GM12878 (cell line): ENCODE measurements around the gene TRPM3.

Experiments used
- BCL11A ChIP-seq: IDR thresholded peaks from 2 replicates; pipeline ENCODE4 v1.6.1; 2011; ENCODE audit warnings: low read depth, low read length
- CREM ChIP-seq: IDR thresholded peaks from 2 replicates; pipeline ENCODE4 v1.6.1; 2014; ENCODE audit warnings: antibody characterized with exemption, low read depth
- EZH2 ChIP-seq: IDR thresholded peaks from 2 replicates; pipeline ENCODE4 v1.6.1; 2012; ENCODE audit warnings: low read depth, mild to moderate bottlenecking, control low read depth, inconsistent platforms, low read length, borderline replicate concordance; ENCODE audit not compliant: control insufficient read depth
- JUND ChIP-seq: IDR thresholded peaks from 2 replicates; pipeline ENCODE4 v1.6.1; 2012; ENCODE audit warnings: low read depth, mild to moderate bottlenecking, low read length, improper control_type of control experiment, moderate library complexity
- MAX ChIP-seq: IDR thresholded peaks from 2 replicates; pipeline ENCODE4 v1.6.1; 2012; ENCODE audit warnings: low read depth, low read length, improper control_type of control experiment
- MEF2A ChIP-seq: IDR thresholded peaks from 2 replicates; pipeline ENCODE4 v1.6.1; 2011; ENCODE audit warnings: low read depth, mild to moderate bottlenecking, low read length, moderate library complexity; ENCODE audit not compliant: insufficient read depth
- POLR2A ChIP-seq: IDR thresholded peaks from 2 replicates; pipeline ENCODE4 v1.6.1; 2011; ENCODE audit warnings: low read depth, mild to moderate bottlenecking, low read length
- SMC3 ChIP-seq: IDR thresholded peaks from 2 replicates; pipeline ENCODE4 v1.6.1; 2011; ENCODE audit warnings: low read length, improper control_type of control experiment, borderline replicate concordance
- SP1 ChIP-seq: IDR thresholded peaks from one replicate; pipeline ENCODE4 v1.6.1; 2011; ENCODE audit warnings: low read depth, low read length
- STAT1 ChIP-seq: fragments of 450-650 bp; conservative IDR thresholded peaks from 2 replicates; pipeline ENCODE4 v1.6.1; 2014; ENCODE audit warnings: antibody characterized with exemption, mild to moderate bottlenecking
- YY1 ChIP-seq: IDR thresholded peaks from 2 replicates; pipeline ENCODE4 v1.6.1; 2011; ENCODE audit warnings: low read depth, mild to moderate bottlenecking, low read length
- ZNF384 ChIP-seq: IDR thresholded peaks from 2 replicates; pipeline ENCODE4 v1.6.1; 2012; ENCODE audit warnings: low read depth, mild to moderate bottlenecking, low read length, improper control_type of control experiment, borderline replicate concordance
- TF ChIP-seq, protein P1 (sequence below), 3 experiments: IDR thresholded peaks in 2 of 3; conservative IDR thresholded peaks in 1 of 3; 2 replicates each; pipeline ENCODE4 v1.5.1; 2011; ENCODE audit warnings: low read depth in 3 of 3, low read length in 3 of 3, mild to moderate bottlenecking in 3 of 3, control low read depth in 2 of 3, moderate library complexity in 2 of 3, inconsistent platforms in 1 of 3, mixed read lengths in 1 of 3; ENCODE audit not compliant: control insufficient read depth in 2 of 3, insufficient read depth in 1 of 3; ENCODE audit errors: extremely low read depth in 1 of 3
- TF ChIP-seq, protein P2 (sequence below): fragments of 150-350 bp; IDR thresholded peaks from 2 replicates; pipeline ENCODE4 v1.6.1; 2016; ENCODE audit warnings: low read depth, low read length

DNA sequence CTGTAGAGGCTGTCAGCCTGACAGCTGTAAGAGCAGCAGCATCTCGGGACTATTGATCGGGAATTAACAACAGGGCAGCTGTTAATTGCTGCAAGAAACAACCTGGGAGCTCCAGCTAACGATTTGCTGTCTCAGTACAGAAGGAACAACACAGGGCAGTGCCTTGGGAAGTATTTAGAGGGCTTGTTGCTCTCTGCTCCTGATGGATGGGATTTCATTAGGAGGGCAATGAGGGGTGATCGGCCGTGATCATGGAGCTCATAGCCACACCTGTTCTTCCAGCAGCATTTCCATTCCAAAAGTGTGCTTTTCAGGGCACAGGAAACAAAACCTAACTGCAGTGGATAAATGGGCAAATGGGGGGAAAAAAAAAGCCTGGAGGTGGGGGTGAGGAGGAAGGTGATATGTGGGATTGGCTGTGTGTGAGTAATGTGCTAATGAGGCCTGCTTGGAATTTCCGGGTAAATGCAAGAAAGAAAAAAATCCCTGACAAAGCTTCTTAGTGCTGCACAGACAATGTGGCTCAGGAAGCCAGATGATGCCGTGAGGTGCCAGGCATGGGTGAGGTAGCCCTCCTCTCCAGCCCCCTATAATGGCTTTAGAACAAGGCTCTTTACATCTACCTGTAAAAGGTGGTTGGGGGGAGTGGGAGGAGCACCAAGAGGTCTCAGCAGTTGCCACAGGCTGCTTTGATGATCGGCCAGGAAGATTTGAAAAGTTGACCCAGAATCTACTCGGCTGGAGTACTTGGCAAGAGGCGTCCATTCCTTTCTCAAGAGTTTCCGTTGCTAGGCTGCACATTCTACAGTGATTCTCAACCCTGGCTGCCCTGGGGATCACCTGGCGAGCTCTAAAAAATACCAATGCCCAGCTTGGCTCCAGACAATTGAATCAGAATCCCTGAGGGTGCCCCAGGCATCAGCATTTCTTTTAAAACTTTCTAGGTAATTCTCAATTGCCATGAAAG lies 567.4 kb downstream of the TRPM3 start:
- TF ChIP-seq, protein P1, sequence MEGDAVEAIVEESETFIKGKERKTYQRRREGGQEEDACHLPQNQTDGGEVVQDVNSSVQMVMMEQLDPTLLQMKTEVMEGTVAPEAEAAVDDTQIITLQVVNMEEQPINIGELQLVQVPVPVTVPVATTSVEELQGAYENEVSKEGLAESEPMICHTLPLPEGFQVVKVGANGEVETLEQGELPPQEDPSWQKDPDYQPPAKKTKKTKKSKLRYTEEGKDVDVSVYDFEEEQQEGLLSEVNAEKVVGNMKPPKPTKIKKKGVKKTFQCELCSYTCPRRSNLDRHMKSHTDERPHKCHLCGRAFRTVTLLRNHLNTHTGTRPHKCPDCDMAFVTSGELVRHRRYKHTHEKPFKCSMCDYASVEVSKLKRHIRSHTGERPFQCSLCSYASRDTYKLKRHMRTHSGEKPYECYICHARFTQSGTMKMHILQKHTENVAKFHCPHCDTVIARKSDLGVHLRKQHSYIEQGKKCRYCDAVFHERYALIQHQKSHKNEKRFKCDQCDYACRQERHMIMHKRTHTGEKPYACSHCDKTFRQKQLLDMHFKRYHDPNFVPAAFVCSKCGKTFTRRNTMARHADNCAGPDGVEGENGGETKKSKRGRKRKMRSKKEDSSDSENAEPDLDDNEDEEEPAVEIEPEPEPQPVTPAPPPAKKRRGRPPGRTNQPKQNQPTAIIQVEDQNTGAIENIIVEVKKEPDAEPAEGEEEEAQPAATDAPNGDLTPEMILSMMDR (IDR thresholded peaks at IDR 0.05 in 2 of 3, conservative IDR thresholded peaks at IDR 0.05 in 1 of 3; ENCODE audit: control insufficient read depth in 2 of 3, extremely low read depth in 1 of 3, insufficient read depth in 1 of 3, low read depth in 3 of 3, low read length in 3 of 3), result no peak
- TF ChIP-seq CREM (no peak), BCL11A (no peak), MAX (no peak), SMC3 (no peak), EZH2 (no peak), JUND (no peak), ZNF384 (no peak), SP1 (no peak), MEF2A (no peak), POLR2A (no peak), STAT1 (no peak), YY1 (no peak)
- TF ChIP-seq, protein P2, sequence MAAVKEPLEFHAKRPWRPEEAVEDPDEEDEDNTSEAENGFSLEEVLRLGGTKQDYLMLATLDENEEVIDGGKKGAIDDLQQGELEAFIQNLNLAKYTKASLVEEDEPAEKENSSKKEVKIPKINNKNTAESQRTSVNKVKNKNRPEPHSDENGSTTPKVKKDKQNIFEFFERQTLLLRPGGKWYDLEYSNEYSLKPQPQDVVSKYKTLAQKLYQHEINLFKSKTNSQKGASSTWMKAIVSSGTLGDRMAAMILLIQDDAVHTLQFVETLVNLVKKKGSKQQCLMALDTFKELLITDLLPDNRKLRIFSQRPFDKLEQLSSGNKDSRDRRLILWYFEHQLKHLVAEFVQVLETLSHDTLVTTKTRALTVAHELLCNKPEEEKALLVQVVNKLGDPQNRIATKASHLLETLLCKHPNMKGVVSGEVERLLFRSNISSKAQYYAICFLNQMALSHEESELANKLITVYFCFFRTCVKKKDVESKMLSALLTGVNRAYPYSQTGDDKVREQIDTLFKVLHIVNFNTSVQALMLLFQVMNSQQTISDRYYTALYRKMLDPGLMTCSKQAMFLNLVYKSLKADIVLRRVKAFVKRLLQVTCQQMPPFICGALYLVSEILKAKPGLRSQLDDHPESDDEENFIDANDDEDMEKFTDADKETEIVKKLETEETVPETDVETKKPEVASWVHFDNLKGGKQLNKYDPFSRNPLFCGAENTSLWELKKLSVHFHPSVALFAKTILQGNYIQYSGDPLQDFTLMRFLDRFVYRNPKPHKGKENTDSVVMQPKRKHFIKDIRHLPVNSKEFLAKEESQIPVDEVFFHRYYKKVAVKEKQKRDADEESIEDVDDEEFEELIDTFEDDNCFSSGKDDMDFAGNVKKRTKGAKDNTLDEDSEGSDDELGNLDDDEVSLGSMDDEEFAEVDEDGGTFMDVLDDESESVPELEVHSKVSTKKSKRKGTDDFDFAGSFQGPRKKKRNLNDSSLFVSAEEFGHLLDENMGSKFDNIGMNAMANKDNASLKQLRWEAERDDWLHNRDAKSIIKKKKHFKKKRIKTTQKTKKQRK, result no peak
